RCC 7860 (cell line): ENCODE measurements around the gene MBP.

ENCODE experiments used
- DNase-seq: peaks from one replicate; pipeline ENCODE4 v3.0.0-alpha.2; 2015; ENCODE audit warnings: low spot score
- FAIRE-seq: peaks from 2 replicates; lab custom pipeline; 2012; peaks lifted over from hg19 to GRCh38; lab: Jason Lieb, UNC

MBP gene

GRCh38 chr18:77103187-77103850, 29.3 kb downstream of the MBP start:
- DNase-seq (no peak), FAIRE-seq (no peak)

- DNase-seq (peak; percentile 31), FAIRE-seq (peak; percentile 56)
Measured at GRCh38 chr18:77102259-77103040, 30.1 kb downstream of the MBP start.

- peak; percentile 92 for FAIRE-seq
- DNase-seq = peak; percentile 94
Measured at GRCh38 chr18:77101410-77102258, 30.9 kb downstream of the MBP start.

GRCh38 chr18:77100751-77101355, 31.7 kb downstream of the MBP start:
- FAIRE-seq = no peak
- no peak for DNase-seq

GRCh38 chr18:77099485-77100370, 32.9 kb downstream of the MBP start:
- FAIRE-seq = no peak

GRCh38 chr18:77098538-77099174, 33.9 kb downstream of the MBP start:
- no peak for DNase-seq
- FAIRE-seq = no peak

More at GRCh38 chr18:77099485-77100370, 32.9 kb downstream of the MBP start:
- no peak for DNase-seq

GRCh38 chr18:77098029-77098428, 34.6 kb downstream of the MBP start:
- DNase-seq = no peak
- FAIRE-seq = no peak

GRCh38 chr18:77096936-77097886, 35.4 kb downstream of the MBP start:
- DNase-seq (no peak), FAIRE-seq (no peak)

- DNase-seq (no peak), FAIRE-seq (no peak)
Measured at GRCh38 chr18:77095391-77096371, 36.9 kb downstream of the MBP start.

- FAIRE-seq (no peak), DNase-seq (no peak)
Measured at GRCh38 chr18:77093586-77093985, 39.0 kb downstream of the MBP start.

GRCh38 chr18:77093067-77093430, 39.5 kb downstream of the MBP start:
- FAIRE-seq = no peak
- no peak for DNase-seq

- FAIRE-seq = no peak
- no peak for DNase-seq
Measured at GRCh38 chr18:77092104-77093066, 40.2 kb downstream of the MBP start.

- FAIRE-seq = no peak
Measured at GRCh38 chr18:77091366-77091765, 41.2 kb downstream of the MBP start.

GRCh38 chr18:77090546-77091174, 41.9 kb downstream of the MBP start:
- no peak for DNase-seq
- FAIRE-seq = no peak

More at GRCh38 chr18:77091366-77091765, 41.2 kb downstream of the MBP start:
- DNase-seq = no peak

GRCh38 chr18:77089723-77090285, 42.8 kb downstream of the MBP start:
- FAIRE-seq (no peak), DNase-seq (no peak)
